G401 (cell line): ENCODE results near the gene ATXN10. TPM values are rescaled to one million over a fixed set of nuclear protein-coding genes. Genes with fewer than 3 reads are reported as not detected.
"Not testable (repeated sequence)": the region's sequence is repeated elsewhere in the genome, so short reads cannot be mapped to it uniquely, and the experiment has no call there.

Experiments used
- DNase-seq: peaks from one replicate; pipeline ENCODE4 v3.0.0-alpha.2; 2015; ENCODE audit warnings: low spot score
- in situ Hi-C: cut with HindIII; loops from 2 replicates; pipeline ENCODE4 v1.10.0; 2016; ENCODE audit warnings: low sequenced_read_pairs, mixed read lengths
- total RNA-seq: library from RNA; depleted of rRNA; stranded (reverse); fragments of >200 nt; shearing (Covaris generic); gene quantifications from 2 replicates; pipeline ENCODE4 v1.2.3, GENCODE V29; 2014

Gene ATXN10
- total RNA-seq, 1 experiment from 2014 or later = 112 TPM

DNA sequence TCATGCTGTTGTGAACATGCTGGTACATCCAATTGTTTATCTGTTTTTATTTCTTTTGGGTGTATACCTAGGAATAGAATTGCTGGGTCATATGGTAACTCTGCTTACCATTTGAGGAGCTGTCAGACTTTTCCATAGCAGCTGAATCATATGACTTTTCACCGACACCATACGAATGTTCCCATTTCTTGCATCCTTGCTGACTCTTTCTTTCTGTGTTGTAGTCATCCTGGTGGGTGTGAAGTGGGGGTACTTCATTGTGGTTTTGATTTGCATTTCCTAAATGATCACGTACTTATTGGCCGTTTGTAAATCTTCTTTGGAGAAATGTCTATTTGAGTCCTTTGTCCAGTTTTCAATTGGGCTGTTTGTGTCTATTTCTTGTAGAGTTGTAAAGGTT is 26.5 kb downstream of the ATXN10 start:
- in situ Hi-C loops = no loop called here
- no peak for DNase-seq

DNA sequence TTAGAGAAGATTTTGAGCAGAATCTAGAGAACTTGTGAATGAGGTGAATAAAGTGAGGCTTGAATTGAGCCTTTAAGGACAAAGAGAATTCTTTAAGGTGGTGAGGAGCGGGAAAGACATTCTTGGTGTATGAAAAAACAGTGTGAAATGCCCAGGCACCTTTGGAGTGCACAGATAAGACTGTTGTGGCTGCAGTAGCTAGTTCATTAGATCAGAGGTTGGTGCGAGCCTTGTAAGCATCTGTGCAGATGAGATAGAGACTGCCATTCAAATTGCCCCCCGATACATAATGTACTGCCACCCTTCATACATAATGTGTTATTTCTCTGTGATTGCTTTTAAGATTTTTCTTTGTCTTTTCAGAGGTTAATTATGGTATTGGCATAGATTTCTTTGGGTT is 31.3 kb downstream of the ATXN10 start:
- in situ Hi-C loops = no loop called here

DNA sequence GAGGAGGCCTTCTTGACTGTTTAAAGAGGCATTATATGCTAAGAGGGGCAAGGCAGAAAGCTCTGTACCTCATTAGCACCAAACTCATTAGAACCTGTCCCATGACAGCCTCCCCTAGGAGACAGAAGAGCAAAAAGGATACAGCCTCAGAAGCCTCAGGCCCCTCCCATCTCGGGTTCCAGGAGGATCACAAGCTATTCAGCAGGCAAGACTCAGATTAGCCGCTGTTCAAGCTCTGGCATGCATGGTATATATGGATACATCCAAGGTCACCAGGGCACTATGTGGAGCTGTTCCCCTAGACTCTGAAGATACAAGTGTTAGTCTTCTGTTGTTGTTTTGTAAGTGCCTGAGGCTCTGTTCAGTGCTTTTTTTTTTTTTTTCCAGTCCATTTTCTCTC is 32.1 kb downstream of the ATXN10 start:
- DNase-seq = no peak
- in situ Hi-C loops = no loop called here

More for the DNA sequence above, 31.3 kb downstream of the ATXN10 start:
- no peak for DNase-seq

DNA sequence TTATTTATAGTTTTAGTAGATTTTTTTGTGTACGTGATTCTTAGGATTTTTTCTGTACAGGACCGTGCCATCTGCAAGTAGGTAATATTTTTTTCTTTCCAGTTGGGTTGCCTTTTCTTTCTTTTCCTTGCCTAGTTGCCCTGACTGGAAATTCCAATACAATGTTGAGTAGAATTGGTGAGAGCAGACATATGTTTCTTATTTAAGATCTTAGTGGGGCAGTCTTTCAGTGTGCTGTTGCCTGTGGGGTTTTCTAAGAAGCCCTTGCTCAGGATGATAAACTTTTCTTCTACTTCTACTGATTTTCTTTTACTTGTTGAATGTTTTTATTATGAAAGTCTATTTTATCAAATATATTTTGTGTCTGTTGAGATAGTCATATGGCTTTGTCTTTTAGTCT is 33.0 kb downstream of the ATXN10 start:
- in situ Hi-C loops = no loop called here
- no peak for DNase-seq

DNA sequence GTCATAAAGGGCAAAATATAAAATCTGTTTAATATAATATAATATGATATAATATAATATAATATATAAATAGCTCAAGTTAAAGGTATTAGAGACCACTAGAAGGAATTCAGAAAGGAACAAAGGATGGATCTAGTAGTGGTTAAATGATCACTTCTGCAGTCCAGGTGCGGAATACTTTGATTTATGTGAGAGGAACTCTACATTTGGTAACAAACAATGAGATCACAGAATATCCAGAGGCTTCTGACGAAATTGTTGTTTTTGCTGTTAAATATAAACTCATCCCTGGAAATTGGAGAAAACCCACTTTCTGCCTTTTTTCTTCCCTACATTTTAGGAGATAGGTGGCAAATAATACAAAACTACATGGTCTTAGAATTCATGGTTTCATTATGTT is 36.0 kb downstream of the ATXN10 start:
- no peak for DNase-seq
- in situ Hi-C loops = no loop called here

DNA sequence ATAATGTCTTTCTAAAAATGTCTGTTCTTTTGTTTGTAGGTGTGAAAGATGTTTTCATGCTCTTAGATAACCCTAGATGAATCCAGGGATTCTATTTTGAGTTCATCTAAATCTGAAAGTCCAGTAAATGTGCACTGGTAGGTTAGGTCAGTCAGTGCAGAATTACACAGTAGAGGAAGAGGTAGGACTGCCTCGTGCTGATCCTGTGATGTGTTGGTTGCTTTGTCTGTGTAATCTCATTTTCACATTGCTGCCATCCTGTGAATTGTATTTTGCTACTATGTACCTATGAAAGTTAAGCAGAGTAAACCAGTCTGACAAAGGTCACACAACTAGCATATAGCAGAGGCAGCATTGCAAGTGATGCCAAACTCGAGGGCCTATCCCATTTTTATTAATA is 36.5 kb downstream of the ATXN10 start:
- in situ Hi-C loops = no loop called here
- no peak for DNase-seq

DNA sequence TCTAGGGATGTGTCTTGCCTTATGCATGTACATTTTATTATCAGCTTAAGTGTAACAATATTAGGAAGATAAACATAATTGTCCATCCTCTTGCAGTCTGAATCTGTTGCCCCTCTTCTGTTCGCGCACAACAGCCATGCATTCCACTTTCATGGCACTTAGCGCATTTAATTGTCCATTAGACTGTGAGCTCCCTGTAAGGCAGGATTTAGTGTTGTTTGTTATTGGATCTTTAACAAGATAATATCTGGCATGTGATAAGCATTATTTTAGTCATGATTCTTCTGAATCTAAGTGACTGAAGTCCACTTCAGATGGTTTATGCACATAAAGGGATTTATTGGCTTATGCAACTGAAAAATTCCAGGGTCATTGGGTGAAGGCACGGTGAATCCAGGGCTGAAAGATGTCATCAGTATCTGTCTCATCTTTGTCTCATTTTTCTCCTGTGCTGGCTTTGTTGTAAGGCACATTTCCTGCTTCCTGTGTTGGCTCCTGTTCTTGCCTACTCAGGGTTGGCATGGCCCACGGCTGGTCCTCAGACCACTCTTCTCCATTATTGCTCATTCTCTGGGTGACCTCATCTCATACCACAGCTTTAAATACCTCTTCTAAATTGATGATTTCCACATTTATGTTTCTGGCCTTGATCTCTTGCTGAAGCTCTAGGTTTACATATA is 37.6 kb downstream of the ATXN10 start:
- DNase-seq = no peak
- in situ Hi-C loops = no loop called here

DNA sequence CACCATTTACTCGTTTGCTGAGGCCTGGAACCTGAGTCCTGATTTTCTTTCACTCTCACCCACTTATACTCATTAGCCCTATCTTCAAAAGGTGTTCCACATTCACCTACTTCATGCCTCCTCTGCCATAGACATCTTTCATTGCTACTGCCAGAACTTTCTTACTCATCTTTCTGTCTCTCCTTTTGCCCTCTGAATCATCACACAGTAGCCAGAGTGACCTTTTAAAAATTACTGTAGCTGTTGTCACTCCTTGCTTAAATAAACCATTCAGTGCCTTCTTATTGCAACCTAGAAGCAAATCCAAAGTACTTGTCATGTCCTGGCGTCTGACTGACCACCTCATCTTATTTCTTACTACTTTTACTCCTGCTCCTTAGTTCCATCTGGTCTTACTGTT is 38.2 kb downstream of the ATXN10 start:
- in situ Hi-C loops = no loop called here

DNA sequence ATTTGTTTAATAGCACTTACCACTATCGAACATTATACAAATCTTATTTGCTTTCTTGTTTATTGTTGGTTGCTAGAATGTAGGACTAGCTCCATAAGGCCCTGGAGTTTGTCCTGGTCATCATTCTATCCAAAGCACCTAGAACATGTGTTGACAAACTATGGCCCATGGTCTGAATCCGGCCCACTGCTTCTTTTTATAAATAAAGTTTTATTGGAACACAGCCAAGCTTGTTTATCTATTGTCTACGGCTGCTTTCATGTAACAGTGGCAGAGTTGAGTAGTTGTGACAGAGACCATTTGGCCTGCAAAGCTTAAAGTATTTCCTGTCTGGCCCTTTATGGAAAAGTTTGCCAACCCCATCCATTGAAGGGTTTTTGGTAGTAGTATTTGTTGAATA is 38.8 kb downstream of the ATXN10 start:
- in situ Hi-C loops = no loop called here
- no peak for DNase-seq

More for the DNA sequence above, 38.2 kb downstream of the ATXN10 start:
- no peak for DNase-seq

DNA sequence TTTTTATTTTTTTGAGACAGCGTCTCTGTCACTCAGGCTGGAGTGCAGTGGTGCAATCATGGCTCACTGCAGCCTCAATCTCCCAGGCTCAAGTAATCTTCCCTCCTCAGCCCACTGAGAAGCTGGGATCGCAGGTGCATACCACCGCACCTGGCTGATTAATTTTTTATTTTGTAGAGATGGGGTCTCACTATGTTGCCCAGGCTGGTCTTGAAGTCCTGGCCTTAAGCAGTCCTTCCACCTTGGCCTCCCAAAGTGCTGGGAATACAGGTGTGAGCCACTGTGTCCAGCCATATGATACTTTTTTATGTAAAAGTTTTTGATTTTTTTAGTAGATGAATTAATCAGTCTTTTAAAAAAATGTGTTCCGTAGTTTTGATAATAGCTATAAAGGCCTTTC is 42.8 kb downstream of the ATXN10 start:
- in situ Hi-C loops, DNase-seq: not testable (repeated sequence)

DNA sequence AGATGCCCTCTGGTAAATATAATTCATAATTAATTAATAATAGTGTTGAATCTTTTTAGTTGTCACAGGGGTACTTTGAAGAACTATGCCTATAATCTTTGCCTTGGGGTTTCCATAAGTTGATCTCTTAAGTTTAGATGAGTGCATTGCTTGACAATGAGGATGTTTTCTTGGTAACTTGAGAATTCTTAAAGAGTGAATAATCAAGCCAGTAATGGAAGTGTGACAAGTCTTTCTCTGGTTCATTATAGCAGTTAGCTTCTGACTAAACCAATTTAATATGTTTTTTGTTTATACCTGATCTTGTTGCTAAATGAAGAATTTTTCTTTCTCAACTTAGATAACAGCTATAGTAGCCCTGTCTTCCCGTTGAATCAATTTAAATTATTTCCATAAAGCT is 46.2 kb downstream of the ATXN10 start:
- DNase-seq = no peak
- in situ Hi-C loops = no loop called here

DNA sequence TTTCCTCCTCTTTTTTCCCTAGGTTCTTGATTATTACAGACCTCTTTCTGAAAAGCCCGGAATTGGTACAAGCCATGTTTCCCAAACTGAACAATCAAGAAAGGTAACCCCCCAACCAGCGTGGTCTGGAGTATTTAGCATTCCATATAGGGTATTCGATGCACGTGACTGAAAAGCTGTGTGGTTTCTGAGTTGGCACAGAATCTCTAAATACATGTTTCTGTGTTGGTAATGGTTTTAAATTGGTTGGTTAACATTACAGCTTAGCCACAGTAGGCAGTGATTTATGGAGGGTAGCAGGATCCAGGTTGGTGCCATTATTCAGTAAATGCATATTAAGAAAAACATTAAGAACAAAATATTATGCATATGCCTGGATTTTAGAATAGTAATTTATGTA is 46.8 kb downstream of the ATXN10 start:
- in situ Hi-C loops = no loop called here
- no peak for DNase-seq

DNA sequence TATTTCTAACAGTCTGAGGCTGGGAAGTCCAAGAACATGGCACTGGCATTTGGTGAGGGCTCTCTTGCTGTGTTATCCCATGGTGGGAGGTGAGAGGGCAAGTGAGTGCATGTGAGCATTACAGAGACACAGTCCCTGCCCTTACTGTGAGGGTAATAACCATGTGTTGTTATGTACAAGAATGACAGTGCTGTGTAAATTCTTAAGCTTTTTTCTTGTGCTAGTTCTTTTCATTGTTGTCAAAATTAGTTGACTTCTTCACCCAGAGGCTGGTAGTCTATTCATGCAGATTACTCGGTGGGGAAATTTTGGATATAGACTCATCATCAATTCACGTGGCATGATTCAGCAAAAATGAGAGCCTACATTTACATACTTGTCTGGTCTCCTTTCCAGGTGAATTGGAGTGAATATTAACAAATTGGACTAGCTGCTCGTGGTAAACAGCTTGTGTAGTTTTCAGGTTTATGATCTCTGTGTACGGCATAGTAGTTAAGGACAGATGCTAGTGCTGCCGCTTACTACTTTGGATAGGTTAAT is 49.3 kb downstream of the ATXN10 start:
- in situ Hi-C loops = no loop called here

DNA sequence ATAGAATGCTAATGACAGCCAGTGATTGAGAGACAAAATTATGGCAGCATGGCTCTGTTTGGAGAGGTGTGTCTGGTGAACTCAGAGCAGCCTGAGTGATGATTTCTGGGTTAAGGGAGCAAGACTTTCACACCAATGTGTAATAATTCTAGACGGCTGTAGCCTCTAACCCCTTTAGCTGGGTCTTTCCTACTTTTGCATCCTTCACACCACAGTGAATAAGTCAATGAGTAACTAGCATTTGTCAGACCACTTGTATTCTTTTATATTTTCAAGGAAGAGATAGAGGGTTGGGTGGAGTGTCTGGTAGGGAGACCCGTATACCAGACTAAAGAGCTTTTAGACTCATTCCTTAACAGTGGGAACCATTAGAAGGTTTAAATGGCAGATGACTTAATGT is 50.4 kb downstream of the ATXN10 start:
- in situ Hi-C loops = no loop called here
- no peak for DNase-seq

More for the DNA sequence above, 49.3 kb downstream of the ATXN10 start:
- DNase-seq = no peak

DNA sequence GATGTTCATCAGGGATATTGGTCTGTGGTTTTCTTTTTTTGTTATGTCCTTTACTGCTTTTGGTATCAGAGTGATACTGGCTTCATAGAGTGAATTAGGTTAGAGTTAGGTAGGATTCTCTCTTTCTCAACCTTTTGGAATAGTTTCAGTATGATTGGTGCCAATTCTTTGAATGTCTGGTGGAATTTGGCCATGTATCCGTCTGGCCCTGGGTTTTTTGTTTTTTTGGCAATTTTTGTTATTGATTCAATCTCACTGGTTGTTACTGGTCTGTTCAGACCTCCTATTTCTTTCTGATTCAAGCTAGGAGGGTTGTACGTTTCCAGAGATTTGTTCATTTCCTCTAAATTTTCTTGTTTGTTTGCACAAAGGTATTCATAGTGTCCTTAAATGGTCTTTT is 54.4 kb downstream of the ATXN10 start:
- DNase-seq = peak; percentile 19
- in situ Hi-C loops = no loop called here

DNA sequence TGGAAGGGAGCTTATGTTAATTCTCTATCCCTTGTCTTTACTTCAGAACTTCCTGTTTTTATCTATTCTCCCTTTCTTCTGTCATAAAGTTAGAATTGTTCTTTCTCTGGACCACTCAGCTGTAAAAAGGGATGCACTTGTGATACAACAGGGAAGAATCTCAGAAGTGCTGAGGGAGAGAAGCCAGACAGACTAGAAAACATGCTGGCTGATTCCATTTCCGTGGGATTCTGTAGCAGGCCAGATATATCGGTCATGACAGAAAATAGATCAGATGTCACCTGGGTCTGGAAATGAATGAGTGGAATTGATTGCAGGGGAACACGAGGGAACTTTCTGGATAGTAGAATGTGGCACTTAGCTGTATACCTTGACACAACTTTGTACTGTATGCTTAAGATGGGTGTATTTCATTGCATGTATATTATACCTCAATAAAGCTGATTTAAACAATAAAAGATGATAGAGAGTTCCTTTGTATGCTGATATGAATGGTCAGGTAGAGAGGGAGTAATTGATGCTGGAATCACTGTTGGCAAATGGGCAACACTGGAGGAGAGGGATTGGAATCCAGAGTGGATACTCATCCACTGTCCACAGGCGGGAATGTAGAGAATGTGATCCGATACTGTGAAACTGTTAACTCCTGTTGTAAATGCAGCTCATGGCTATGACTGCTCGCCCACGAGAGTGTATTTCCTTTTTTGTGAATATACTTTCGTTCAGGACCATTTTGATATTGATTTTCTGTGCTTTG is 59.6 kb downstream of the ATXN10 start:
- peak; percentile 11 for DNase-seq
- in situ Hi-C loops = no loop called here

DNA sequence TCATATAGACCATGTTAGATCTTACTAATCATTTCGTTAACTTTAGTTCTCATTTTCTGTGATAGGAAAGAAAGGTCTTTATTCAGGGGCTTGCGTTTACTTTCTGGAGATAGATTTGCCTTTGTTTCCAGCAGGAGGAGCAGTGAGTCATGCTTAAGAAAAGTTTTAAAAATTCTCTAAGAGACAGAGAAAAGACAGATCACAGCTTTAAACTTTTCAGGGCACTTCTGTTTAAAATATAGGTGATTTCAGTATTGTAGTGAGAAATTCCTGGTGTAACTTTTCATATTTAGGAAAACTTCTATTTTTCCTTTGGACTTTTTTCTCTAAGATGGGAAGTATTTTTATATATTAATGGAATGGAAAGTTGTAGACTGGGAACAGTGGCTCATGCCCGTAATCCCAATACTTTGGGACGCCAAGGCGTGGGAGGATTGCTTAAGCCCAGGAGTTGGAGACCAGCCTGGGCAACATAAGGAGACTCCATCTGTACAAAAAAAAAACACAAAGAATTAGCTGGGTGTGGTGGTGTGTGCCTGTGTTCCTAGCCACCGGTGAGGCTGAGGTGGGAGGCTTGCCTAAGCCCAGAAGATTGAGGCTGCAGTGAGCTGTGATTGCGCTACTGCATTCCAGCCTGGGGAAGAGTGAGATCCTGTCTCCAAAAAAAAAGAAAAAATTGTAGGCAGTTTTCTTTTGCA is 60.3 kb downstream of the ATXN10 start:
- peak; percentile 25 for DNase-seq
- in situ Hi-C loops = no loop called here

DNA sequence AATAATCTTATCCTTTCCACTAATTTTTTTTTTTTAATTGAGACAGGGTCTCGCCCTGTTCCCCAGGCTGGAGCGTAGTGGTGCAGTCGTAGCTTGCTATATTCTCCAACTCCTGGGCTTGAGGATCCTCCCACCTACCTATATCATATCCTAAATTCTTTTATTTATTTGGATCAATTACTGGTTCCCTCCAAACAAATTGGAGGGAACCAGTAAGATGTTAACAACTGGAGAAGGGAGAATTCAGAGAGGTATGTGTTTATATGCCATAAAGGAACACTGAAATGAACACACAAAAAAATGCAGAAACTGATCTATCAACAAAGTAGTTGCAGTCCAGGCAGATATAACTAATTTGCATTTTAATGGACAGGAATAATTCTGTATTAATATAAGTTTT is 63.6 kb downstream of the ATXN10 start:
- DNase-seq = no peak
- in situ Hi-C loops = no loop called here

DNA sequence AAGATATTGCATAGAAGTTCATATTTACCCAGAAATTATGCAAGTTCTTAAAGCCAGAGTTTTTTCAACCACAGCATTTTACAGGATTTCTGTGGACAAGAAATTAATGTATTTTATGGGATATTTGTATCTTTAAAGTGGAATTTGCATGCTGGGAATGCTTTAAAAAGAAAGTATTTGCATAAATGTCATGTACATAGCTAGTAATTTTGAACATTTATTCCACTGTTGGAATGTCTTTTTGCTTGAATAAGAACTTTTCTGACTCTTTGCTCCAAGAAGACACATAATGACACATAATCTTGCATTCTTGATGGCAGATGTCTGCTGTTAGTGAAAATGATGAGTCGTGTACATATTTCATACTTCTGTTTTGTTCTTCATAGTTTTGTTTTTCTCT is 66.6 kb downstream of the ATXN10 start:
- in situ Hi-C loops = no loop called here
- DNase-seq = no peak

DNA sequence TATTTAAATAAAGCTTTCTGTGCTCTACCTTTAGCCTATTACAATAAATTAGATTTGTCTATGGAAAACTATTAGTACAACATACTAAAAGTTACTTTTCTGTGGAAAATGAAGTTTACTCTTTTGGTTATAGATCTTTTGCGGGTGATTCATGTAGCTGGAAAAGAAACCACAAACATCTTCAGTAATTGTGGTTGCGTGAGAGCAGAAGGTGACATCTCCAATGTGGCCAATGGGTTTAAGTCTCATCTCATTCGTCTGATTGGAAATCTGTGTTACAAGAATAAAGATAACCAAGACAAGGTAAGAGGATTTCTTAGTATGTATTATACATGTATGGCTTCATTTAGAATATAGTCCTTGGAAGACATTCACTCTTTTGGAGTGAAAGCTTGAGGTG is 68.6 kb downstream of the ATXN10 start:
- in situ Hi-C loops = no loop called here

More for the DNA sequence above, 68.6 kb downstream of the ATXN10 start:
- no peak for DNase-seq
